Activated CD4-positive, alpha-beta T cell treated with anti-CD3 and anti-CD28 coated beads, Interleukin-2, Interleukin-6, amounts not matched to agents 100 ng/mL and 50 ng/mL, durations not matched to agents 16 hours and 8 hours (primary cell): ENCODE results near the gene ANTXR2.

Experiments used
- DNase-seq: peaks from one replicate; pipeline ENCODE4 v3.0.0-alpha.2; 2020

The ANTXR2 gene

GRCh38 chr4:80065601-80066000, 7.4 kb downstream of the ANTXR2 start:
- no peak for DNase-seq

- DNase-seq: peak; percentile 60
These were observed 10.5 kb downstream of the ANTXR2 start for GRCh38 chr4:80062527-80062926.

DNA sequence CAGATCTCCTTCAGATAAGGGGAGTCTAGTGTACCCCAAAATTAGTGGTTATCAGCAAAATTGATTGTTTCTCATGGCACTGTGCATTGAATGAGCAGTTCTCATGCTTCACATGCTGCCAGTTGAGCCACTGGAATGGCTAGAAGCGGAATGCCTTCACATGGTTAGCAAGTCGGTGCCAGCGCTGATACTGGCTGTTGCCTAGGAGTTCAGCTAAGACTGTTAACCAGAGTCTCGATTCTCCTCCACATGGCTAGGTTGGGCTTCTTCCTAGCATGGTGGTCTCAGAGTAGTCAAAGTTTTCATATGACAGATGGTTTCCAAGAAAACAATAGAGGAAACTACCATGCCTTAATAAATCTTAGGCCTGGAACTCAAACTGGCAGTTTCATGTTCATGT, 12.2 kb downstream of the ANTXR2 start:
- no peak for DNase-seq

DNA sequence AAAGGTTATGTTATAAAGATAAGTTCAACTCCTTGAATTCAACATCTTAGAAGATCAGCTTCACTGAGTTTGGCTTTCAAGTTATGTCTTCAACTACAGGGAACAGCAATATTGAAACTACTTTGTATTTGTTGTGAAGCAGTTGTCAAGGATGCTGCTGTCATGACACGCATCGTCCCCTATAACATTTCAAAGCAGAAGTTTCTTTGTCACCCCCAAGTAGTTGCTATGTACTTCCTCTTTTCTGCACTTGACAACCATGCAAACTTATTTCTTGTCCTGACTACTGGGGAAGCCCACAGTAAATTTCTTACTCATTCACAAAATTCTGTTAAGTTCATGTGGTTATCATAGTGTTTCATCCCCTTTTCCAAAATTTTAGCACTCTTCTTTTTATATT, 14.3 kb downstream of the ANTXR2 start:
- DNase-seq: peak; percentile 87

DNA sequence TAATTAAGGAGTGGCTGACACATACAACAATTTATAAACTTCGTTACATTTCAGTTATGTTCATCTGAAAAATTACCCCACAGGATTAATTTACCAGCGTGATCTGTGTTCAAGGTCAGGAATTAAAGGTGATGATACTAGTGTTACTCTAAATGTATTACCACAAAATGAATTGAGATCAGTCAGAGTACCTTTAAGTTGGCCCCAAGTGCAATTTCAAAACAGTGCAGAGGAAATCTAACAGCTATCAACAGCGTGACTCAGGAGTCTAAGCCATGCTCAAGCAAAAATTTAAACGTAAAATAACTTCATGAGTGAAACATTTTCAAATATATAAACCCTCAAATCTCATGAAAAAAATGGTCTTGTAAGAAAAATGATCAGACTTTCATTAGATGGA, 18.7 kb downstream of the ANTXR2 start:
- no peak for DNase-seq

DNA sequence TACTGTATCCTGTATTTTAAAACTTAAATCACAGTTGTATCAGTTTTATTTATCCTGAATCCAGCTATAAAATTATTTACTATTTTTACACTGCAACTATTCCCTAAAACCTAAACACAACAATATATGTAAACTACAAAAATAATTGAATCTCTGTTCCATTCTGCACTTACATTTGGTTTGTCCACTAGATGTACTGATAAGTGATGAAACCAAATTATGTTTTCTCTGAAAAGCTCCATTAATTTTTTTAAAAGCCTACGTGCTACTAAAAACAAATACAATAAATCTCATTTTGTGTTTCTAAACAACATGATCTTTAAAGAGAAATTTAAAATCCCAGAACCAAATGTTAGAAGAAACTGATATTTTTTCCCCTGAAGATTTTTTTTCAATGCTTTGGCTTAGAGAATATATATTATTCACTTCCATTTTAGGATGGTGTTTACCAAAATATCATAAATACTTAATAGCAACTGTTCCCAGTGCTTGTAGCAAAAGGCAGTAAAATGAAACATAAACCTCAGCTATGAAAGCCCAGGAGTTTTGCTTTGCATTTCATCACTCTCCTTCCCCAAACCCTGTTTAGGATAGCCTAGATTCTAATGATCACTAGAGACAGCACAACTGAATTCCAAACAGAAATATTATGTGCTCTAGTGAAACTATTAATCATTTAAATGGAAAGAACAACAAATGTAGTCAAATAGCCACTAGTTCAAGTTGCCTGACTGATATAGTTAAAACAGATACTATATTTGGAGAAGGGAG, 19.7 kb downstream of the ANTXR2 start:
- no peak for DNase-seq

GRCh38 chr4:80049813-80050534, 23.1 kb downstream of the ANTXR2 start:
- DNase-seq: no peak

GRCh38 chr4:80049402-80049801, 23.6 kb downstream of the ANTXR2 start:
- DNase-seq: no peak

GRCh38 chr4:80045786-80046185, 27.2 kb downstream of the ANTXR2 start:
- no peak for DNase-seq

GRCh38 chr4:80043541-80043940, 29.5 kb downstream of the ANTXR2 start:
- DNase-seq: no peak

GRCh38 chr4:80042821-80043220, 30.2 kb downstream of the ANTXR2 start:
- DNase-seq: no peak

- DNase-seq: no peak
These were observed 35.2 kb downstream of the ANTXR2 start for GRCh38 chr4:80037864-80038263.

DNA sequence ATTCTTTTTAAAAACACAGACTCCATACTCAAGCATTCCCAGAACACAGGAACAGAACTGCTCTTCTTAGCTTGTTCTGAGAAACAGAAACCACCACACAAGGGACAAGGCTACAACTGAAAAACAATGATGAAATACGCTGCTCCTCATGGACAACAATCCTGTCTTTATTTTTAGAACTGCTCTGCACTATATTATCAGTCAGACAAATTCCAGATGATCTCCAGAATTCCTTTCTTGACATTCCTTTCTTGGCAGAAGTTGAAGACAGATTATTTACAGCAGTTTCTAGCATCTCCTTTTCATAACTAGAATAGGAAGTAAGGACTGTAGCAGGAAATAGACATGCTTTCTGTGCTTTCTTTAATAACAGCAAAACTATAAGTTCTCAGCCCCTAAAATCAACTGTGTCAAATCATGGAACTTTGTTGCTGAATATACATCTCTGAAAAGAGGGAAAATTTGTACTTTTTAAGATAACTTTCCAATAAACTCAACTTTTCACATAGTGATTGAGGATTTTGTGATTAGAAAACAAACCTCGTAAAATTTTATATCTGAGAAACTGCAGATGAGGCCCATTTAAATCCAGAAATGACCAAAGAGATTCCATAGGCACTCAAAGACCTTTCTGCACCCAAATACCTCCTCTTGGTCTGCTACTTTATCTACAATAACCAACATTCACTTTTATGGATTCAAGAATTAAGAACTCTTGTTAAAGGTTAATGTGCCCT, 35.9 kb downstream of the ANTXR2 start:
- no peak for DNase-seq

DNA sequence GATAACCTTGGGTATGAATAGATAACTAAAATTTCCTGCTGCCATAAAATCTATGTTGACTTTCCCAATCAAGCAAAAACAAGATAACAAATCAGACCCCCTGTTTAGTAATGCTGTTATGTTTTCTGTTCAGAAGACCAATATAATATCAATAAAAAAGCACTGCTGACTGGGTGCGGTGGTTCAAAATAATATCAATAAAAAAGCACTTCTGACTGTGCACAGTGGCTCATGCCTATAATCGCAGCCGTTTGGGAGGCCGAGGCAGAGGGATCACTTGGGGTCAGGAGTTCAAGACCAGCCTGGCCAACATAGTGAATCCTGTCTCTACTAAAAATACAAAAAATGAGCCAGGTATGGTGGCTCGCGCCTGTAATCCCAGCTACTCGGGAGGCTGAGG, 36.7 kb downstream of the ANTXR2 start:
- DNase-seq: no peak

DNA sequence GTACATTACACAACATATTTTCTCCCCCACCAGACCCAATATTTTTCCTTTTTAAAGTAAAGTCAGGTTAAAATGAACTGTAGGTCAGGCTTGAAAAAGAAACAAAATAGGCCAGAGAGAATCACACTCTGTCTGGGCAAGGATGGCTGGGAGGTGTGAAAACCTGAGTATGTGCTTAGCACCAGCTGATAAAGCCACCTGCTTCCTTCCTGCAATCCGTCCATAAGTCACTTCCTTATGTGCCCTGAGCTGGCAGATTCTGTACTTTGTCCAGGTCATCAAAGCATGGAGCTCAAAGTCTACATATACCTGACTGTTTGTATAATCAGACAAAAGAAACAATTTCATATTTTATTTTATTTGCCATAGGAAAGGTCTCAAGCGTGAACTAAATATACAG, 37.7 kb downstream of the ANTXR2 start:
- DNase-seq: peak; percentile 50

- no peak for DNase-seq
These were observed 39.4 kb downstream of the ANTXR2 start for GRCh38 chr4:80033581-80033980.

DNA sequence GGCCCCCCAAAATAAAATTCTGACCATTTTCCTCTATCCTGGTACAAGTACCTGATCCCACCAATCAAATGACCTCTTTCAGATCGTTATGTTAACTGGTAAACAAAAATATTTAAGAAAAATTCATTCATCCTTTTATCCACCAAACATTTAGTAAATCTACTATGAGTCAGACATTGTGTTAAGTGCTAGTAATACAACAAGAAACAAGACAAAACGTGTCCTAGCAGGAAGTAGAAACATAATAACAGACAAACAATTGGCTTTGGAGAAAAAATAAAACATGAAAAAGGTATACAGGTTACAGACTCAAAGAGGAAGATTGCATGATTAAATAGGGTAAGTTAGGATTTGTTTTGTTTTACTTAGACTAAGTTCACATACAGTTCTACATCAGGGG, 43.7 kb downstream of the ANTXR2 start:
- DNase-seq: no peak

- no peak for DNase-seq
These were observed 45.4 kb downstream of the ANTXR2 start for GRCh38 chr4:80027611-80028010.

DNA sequence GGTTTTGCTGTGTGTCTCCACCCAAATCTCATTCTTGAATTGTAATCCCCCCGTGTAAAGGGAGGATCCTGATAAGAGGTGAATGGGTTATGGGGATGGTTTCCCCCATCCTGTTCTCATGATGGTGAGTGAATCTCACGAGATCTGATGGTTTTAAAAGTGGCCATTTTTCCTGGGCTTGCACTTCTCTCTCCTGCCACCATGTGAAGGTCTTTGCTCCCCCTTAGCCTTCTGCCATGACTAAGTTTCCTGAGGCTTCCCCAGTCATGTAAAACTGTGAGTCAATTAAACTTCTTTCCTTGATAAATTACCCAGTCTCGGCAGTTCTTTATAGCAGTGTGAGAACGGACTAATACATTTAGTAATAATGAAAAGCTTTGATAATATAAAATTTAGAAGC, 46.9 kb downstream of the ANTXR2 start:
- no peak for DNase-seq

DNA sequence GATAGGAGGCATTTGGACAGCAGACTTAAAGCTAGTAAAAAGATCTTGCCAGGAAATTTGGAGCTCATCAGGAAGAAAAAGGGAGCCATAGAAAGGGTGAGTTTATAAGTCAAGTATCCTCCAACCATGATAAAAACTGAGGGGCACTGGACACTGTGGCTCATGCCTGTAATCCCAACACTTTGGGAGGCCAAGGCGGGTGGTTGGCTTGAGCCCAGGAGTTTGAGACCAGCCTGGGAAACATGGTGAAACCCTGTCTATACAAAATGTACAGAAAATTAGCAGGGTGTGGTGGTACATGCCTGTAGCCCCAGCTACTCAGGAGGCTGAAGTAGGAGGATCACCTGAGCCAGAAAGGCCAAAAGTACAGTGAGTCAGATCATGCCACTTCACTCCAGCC, 48.7 kb downstream of the ANTXR2 start:
- DNase-seq: no peak

DNA sequence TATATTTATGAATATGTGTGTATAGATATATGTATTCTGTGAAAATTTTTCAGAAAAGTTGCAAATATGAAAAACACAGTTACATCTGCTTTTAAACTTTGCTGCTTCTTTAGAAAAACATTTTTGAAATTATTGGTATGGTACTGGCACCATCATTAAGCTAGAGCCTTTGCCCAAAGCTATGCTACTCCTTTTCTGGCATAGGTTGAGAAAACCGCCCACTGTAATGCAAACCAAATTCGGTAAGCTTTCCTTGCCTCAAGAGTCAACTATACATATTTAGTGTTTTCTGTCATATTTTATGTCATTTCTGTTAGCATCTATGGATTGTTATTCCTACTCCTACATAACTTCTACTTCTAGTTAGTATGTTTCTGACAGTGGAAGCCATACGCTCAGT, 50.7 kb downstream of the ANTXR2 start:
- DNase-seq: no peak

- peak; percentile 74 for DNase-seq
These were observed 55.7 kb downstream of the ANTXR2 start for GRCh38 chr4:80017125-80017854.

DNA sequence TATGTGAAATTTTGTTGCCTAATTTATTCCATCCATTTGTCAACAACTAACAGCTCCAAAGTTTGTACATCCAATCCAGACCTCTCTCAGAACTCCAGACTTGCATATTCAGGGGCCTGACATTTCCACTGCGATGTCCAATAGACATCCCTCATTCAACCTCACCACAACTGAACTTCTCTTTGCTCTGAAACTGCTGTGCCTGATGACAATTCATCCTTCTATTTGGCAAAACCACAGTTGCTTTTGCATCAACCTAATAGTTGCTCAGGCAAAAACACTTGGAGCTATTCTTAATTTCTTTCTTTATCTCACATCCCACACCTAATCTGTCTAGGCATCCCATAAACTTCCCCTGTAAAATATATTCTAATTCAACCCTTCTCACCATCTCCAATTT, 56.5 kb downstream of the ANTXR2 start:
- DNase-seq: no peak
